K562 (cell line): ENCODE results near the gene ARHGAP18. TPM values are rescaled to one million over a fixed set of nuclear protein-coding genes. Genes with fewer than 3 reads are reported as not detected.

ENCODE experiments used
- CHAMP1 ChIP-seq: fragments of 450-650 bp; IDR thresholded peaks from 2 replicates; pipeline ENCODE4 v1.6.1; 2016; ENCODE audit warnings: mild to moderate bottlenecking
- MCM7 ChIP-seq, 2 experiments: fragments of 450-650 bp; IDR thresholded peaks; 2 replicates each; pipeline ENCODE4 v1.6.1; 2016 to 2018
- NR2C2 ChIP-seq, 2 experiments: fragments of 200-800 bp in 1 of 2; sonication (Bioruptor generic) in 1 of 2; sonication (generic) in 1 of 2; formaldehyde crosslinking in 1 of 2; IDR thresholded peaks; 2 replicates each; pipeline versions ENCODE4 v1.6.1 to v1.8.0; 2016 to 2022; ENCODE audit warnings: mild to moderate bottlenecking in 1 of 2, missing compliant biosample characterization in 1 of 2, missing genetic modification characterization in 1 of 2, missing genetic modification reagents in 1 of 2
- PBX2 ChIP-seq, 2 experiments: IDR thresholded peaks in 1 of 2; conservative IDR thresholded peaks in 1 of 2; 2 replicates each; pipeline ENCODE4 v1.6.1; 2016; ENCODE audit warnings: low read depth in 2 of 2, mild to moderate bottlenecking in 1 of 2, missing compliant biosample characterization in 1 of 2, missing genetic modification characterization in 1 of 2, moderate library complexity in 1 of 2
- SMARCE1 ChIP-seq: fragments of 450-650 bp; IDR thresholded peaks from 2 replicates; pipeline ENCODE4 v1.7.1; 2016; ENCODE audit warnings: mild to moderate bottlenecking
- TRIM24 ChIP-seq, 2 experiments: fragments of 450-650 bp; IDR thresholded peaks; 2 replicates each; pipeline ENCODE4 v1.6.1; 2016
- ZNF318 ChIP-seq, 2 experiments: fragments of 450-650 bp; IDR thresholded peaks; 2 replicates each; pipeline ENCODE4 v1.6.1; 2016; ENCODE audit warnings: mild to moderate bottlenecking in 2 of 2, borderline replicate concordance in 1 of 2, low read depth in 1 of 2, moderate library complexity in 1 of 2
- ZNF740 ChIP-seq, 3 experiments: fragments of 200-800 bp in 1 of 3; sonication (Bioruptor generic) in 1 of 3; sonication (generic) in 1 of 3; formaldehyde crosslinking in 1 of 3; IDR thresholded peaks; 2 replicates each; pipeline versions ENCODE4 v1.6.1 to v1.8.0; 2016 to 2022; ENCODE audit warnings: mild to moderate bottlenecking in 2 of 3, missing compliant biosample characterization in 2 of 3, missing genetic modification characterization in 2 of 3, missing genetic modification reagents in 1 of 3
- polyA plus RNA-seq, 8 experiments: library from polyadenylated mRNA; depleted of rRNA in 4 of 8; stranded (reverse) in 5 of 8; unstranded in 3 of 8; fragments of >200 nt; fragmentation: Nextera tagmentation in 2 of 8; fragmentation: Illumina TruSeq in 1 of 8; extraction: Ambion mirVana in 2 of 8; extraction: Trizol in 1 of 8; gene quantifications; 2 replicates each; pipeline versions ENCODE4 v1.2.1 to v1.2.3, GENCODE V29; 2011 to 2014; ENCODE audit warnings: inconsistent platforms in 1 of 8, missing spikeins in 1 of 8
- total RNA-seq, 7 experiments: library from RNA; depleted of rRNA in 6 of 7; stranded (reverse); fragments of >200 nt in 6 of 7; fragmentation: Illumina TruSeq in 2 of 7; extraction: Trizol in 2 of 7; gene quantifications; 2 replicates each; pipeline versions ENCODE4 v1.2.1 to v1.2.3, GENCODE V29; 2011 to 2021; ENCODE audit warnings: low replicate concordance in 1 of 7

Gene ARHGAP18
- total and polyA plus RNA-seq, 9 of the 15 experiments (the other 6 are each of a cell fraction or from before 2014, with no cell fraction given), result 13.3 to 29.7 (median 21.1) TPM

- TF ChIP-seq ZNF318 (IDR thresholded peaks at IDR 0.05; ENCODE audit: borderline replicate concordance in 1 of 2, low read depth in 1 of 2), result no peak
- TF ChIP-seq CHAMP1, result no peak
- TF ChIP-seq PBX2 (CRISPR knock-in tag; IDR thresholded peaks at IDR 0.05; ENCODE audit: low read depth), result no peak
- no peak; the same call in 1 of the 2 replicates for TF ChIP-seq PBX2 (tag; conservative IDR thresholded peaks at IDR 0.05; ENCODE audit: low read depth)
- peak; percentile 52 for TF ChIP-seq SMARCE1
- TF ChIP-seq NR2C2 (CRISPR knock-in tag; IDR thresholded peaks at IDR 0.05), result 0 out of 2 replicates have a peak, but pooled peaks have one; percentile 20
- TF ChIP-seq NR2C2 (tag; IDR thresholded peaks at IDR 0.05), result peak; percentile 73
- no peak for TF ChIP-seq MCM7 (IDR thresholded peaks at IDR 0.05)
- peak; percentile 53 to 69; a peak in 2 of 4 replicates for TF ChIP-seq TRIM24 (IDR thresholded peaks at IDR 0.05)
- peak; percentile 57 for TF ChIP-seq ZNF740 (CRISPR knock-in tag; IDR thresholded peaks at IDR 0.05)
- no peak; a peak in 1 of 4 replicates for TF ChIP-seq ZNF740 (tag; IDR thresholded peaks at IDR 0.05)
These were observed 38.3 kb downstream of the ARHGAP18 start (continued) for GRCh38 chr6:129671442-129672340.
